HG03520 (cell line): ENCODE results near the gene CRACR2B.
A peak's percentile ranks its signal among the peaks of the same experiment; 100 is the strongest.

Experiments used
- ATAC-seq: cut with Tn5 transposase; IDR thresholded peaks from one replicate; pipeline ENCODE4 v1.9.1; 2021; ENCODE audit warnings: mild to moderate bottlenecking, moderate library complexity; ENCODE audit not compliant: unreplicated experiment

The CRACR2B gene

DNA sequence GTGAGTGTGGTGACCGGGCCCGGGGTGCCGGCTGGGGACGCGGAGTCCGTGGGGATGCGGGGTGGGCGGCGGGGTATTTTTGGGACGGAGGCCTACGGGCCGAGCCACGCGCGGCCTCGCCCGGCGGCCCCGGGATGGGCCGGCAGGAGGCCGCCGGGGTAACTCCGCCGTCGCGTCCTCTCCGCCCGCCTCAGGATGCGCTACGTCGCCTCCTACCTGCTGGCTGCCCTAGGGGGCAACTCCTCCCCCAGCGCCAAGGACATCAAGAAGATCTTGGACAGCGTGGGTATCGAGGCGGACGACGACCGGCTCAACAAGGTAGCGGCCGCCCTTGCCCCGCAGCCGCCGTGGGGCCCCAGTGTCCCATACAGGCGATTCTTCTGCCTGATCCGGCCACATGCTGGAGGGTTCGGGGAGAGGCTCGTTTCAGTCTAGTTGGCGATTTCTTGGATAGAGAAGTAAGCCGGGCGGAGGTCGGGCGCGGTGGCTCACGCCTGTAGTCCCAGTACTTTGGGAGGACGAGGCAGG lies 17.6 kb upstream of the CRACR2B start:
- ATAC-seq = no peak

DNA sequence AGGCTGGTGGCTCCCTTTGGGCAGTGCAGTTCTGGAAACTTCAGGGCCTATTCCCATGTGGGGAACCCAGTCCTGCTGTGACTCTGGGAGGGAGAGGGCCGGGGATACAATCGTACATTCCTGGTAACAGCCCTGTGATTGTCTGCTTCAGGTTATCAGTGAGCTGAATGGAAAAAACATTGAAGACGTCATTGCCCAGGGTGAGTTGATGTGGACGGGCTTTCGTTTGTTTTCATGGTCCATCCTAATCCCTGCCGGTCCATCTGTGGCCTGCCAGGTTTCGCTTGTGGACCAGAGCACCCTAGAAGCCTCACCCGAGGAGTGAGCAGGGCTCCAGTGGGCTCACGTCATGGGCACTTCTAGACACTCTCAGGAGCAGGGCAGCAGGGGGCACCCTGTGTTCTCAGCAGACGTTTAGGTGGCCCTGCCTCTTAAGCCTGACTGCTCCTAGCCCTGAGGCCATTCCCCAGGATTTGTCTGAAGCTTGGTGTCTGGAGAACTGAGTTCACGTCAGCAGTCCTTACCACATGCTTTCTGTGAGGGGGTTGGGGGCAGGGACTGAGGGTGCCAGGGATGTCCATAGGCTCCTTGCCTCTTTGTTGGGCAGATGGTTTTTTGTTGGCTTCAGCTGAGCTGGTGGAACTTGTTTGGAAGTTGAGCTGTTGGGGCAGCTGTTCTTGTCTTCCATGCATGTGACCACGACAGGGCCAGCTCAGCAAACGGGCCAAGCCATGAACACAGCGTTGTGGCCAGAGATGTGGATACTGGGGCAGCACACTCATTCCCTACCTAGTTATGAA lies 16.1 kb upstream of the CRACR2B start:
- ATAC-seq = no peak

DNA sequence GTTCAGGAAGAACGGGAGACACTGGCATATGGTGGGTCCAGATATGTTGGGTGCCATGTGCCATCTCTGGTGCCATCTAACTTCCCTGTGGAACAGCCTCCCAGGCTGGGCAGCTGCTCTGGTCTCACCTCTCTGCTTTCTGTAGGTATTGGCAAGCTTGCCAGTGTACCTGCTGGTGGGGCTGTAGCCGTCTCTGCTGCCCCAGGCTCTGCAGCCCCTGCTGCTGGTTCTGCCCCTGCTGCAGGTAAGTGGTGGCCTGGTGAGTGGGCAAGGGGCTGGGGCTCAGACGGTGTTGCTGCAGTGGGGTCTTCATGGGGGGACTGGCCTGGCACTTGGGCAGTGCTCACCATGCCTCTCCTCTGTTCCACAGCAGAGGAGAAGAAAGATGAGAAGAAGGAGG lies 15.3 kb upstream of the CRACR2B start:
- ATAC-seq = no peak

DNA sequence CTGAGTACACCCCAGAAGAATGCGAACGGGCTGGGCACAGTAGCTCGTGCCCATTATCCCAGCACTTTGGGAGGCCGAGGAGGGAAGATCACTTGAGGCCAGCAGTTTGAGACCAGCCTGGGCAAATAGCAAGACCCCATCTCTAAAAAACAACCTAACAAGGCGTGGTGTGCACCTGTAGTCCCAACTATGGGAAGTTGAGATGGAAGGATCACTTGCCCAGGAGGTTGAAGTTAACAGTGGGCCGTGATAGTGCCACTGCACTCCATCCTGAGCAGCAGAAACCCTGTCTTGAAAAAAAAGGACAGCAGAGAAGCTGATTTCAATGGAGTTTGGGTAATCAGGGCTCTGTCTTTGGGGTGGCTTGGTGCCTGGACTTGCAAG lies 14.7 kb upstream of the CRACR2B start:
- ATAC-seq = no peak

DNA sequence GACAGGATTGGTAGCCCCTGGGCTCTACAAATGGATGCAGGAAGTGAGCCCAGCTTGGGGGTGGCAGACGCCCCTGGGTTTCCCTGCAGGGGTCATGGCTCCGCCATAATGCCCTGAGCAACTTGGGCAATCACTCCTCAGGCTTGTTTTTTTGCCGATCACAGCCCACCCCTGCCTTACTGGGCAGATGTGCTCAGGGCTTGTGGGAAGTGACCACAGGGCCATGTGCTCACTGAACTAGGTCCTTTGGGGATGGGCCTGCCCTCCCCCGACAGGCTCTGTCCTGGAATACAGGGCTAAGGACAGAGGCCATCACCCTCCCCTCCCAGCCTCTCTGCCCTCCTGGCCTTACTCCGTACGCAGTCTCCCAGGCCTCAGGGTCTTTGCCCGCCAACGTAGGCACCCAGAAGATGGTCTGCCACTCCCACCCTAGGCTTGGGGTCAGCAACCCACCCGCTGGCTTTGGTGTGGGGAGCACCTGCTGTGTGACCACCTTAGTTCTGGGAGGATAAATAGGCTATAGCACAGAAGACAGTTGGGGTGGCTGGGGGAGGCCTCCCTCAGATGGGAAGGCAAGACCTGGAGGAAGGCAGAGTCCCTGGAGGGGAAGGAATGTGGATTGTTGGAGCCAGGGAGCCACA lies 14.1 kb upstream of the CRACR2B start:
- ATAC-seq = no peak

DNA sequence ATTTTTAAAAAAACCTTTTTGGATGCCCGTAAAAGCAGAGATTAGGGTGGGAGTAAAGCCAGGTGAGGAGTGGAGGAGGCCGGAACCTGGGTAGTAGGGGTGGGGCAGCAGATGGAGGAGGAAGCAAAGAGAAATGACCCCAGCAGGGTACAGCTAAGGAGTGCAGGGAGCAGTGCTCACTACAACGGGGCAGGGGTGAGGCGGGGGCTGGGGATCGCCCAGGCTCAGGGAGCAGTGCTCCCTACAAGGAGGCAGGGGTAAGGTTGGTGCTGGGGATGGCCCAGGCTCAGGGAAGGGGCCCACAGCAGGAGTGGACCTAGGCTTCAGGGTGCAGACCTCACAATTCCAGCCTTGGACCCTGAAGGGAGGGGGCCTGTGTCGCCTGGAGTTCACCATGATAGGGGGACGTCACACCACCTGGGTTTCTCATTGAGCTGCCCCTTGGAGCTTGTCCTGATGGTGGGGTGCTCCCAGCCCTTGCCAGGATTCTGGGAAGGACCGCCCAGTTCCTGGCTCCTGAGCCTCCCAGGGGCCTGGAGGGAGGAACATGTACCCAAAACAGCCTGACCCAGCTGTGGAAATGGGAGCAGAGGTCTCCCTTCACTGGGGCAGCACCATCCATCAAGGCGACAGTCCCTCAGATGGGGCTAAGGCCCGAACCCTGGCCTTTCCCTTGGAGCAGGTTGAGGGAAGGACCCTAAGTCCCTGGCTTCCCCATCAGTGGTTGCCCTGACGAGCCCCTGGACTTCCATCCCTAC lies 11.9 kb upstream of the CRACR2B start:
- ATAC-seq = no peak

DNA sequence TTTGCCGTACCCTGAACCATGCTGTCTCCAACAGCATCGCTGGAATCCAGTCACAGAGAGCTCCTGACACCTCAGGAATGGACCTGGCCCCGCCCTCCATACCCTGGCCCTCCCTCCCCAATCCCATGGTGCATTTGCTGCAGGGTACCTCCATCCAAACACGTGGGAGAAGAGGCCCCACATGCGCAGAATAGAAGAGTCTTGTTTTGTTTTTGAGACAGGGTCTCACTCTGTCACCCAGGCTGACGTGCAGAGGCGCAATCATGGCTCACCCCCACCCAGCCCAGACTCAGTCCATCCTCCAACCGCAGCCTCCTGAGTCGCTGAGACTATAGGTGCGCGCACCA lies 11.3 kb upstream of the CRACR2B start:
- ATAC-seq = no peak

DNA sequence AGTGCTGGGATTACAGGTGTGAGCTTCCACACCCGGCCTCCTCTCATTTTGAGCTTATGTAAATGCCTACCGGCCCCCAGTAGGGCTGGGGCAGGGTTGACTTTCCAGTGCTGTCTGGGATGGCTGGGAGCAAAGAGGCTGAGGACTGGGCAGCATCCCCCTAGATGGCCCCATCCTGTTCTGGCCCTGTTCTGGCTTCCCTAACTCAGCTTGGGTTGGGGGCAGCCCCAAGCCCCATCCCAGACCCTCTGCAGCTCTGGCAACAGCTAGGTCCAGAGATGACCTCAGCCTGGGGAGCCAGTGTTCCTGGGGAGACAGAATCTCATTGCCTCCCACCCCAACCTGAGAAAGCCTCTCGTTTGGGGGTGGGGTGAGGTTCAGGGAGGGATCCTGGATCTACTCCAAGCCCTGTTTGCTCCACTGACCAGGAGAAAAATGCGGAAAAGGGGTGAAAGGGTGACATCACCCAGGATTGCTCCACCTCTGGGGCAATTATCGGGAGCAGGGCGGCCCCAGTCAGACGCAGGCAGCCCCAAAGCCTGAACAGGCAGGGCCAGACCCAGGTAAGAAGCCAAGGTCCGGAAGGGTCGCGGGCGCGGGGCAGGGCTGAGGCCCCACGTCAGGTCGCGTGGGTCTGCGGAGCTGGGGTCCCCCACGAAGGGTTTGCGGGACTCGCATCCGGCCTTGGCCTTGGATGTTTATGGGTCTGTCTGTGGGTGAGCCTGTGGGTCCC lies 9.2 kb upstream of the CRACR2B start, which contains the start of gene PNPLA2:
Gene PNPLA2 (plus strand): TSS at position 519 of the 733 bp plus-strand sequence. CDS start 805 bp downstream, outside the sequence.
- ATAC-seq = no peak

DNA sequence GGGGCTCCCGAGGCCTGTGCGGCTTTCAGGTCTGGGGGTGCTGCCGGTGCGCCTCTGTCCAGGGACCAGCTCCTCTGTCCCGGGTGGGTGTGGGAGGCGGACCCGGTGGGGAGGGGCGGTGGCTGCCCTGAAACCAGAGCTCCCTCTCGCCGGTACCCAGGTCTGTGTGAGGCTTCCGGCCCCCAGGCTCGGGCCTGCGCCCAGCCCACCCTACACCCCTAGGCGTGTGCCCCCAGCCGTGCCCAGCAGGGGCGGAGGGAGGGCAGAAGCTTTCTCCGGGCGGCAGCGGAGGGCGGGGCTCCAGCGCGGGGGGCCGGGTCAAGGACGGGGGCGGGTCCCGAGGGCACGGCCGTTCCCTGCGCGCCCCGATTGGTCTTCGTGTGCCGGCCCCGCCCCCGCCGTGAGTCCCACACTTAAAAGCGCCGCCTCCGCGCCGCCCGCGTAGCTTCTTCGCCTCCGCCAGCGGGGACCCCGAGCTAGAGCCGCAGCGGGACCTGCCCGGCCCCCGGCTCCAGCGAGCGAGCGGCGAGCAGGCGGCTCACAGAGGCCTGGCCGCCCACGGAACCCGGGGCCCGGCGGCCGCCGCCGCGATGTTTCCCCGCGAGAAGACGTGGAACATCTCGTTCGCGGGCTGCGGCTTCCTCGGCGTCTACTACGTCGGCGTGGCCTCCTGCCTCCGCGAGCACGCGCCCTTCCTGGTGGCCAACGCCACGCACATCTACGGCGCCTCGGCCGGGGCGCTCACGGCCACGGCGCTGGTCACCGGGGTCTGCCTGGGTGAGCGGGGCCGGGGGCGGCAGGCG lies 8.4 kb upstream of the CRACR2B start:
- ATAC-seq = peak; percentile 56

DNA sequence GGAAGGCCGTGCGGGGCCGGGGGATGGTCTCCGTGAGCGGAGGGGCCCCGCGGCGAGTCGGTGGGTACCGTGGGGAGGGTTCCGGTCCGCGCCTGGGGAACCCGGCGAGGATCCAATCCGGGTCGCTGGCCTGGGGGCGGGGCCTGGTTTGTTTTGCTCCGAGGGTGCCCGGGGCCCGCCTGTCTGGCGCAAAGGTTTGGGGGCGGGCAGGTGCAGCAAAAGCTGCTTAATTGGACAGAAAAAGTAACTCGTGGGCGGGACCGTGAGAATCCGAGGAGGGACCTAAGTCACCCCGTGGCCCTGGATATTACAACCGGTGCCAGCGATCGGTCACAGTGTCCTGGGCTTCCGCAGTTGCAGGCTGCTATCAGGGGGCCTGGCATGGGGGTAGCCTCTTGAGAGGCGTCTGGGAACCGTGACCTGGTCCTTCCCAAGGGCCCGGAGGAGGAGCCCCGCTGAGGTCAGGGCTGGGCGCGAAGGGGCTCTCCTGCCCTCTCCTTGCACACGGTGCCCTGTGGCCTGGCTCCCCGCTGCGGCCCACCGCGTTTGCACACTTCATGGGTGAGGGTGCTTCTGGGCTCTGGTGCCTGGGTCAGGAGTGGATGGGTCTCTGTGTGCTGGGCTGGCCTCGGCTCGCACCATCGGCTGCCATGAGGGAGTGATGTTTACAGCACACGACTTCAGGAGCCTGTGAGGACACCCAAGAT lies 7.6 kb upstream of the CRACR2B start:
- peak; percentile 40 for ATAC-seq

DNA sequence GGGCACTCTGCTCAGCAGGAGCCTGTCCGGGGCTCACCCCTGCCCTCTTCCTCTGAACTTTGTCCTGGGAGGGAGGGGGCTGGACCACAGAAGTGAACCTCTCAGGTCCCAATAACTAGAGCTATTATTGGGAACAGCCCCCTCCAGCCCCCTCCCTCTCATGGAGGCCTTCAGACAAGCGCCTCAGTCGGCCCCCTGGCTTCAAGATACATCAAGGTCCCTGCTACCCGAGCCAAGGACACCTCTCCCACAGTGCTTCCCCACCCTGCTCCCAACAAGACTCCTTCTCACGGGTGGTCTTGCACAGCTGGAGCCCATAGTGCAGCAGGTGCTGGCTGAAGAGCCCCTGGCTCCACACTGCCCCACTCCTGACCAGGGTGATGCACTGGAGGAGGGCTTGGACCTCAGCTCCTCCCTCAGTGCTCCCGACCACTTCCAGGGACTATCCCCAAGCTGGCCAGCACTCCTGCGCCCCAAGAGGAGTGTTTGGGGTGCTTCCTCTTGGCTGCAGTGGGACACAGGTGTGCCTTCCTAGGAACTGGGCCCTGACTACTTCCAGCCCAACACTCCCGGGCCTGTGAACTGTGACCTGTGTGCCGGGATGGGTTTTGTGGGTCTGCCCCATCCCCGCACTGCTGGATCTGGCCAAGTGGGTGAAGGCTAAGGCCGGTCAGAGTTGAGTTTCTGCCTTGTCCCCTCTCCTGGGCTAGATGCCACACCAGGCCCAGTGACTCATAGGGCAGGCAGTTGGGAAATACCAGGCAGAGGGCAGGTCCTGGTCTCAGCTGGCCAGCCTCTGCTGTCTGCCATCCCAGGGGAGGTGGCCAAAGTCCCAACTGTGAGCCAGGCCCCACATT lies 6.8 kb upstream of the CRACR2B start:
- ATAC-seq = no peak

DNA sequence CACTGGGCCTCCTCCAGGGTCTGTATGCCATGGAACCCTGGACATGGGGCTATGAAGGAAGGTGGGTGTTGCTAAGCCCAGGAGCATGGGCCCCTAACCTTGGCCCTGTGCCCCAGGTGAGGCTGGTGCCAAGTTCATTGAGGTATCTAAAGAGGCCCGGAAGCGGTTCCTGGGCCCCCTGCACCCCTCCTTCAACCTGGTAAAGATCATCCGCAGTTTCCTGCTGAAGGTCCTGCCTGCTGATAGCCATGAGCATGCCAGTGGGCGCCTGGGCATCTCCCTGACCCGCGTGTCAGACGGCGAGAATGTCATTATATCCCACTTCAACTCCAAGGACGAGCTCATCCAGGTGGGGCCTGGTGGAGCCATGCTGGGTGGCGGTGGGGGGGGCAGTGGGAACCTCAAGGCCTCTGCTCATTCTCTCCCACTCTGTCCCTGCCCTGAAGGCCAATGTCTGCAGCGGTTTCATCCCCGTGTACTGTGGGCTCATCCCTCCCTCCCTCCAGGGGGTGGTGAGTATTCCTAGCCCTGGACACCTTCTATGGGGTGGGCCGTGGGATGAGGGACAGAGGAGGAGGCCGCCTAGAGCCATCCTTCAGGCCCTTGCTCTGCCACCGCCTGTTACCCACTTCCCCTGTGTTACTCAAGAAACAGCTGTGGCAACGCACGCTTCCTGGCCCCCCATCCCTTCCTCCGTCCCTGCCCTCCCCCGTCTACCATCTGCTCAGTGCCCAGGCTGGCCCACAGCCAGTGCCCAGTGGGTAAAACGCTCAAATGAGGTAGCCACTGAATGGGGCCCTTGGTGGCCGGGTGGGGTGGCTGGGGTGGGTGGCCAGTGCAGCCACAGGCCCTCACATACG lies 6.0 kb upstream of the CRACR2B start:
- no peak for ATAC-seq

DNA sequence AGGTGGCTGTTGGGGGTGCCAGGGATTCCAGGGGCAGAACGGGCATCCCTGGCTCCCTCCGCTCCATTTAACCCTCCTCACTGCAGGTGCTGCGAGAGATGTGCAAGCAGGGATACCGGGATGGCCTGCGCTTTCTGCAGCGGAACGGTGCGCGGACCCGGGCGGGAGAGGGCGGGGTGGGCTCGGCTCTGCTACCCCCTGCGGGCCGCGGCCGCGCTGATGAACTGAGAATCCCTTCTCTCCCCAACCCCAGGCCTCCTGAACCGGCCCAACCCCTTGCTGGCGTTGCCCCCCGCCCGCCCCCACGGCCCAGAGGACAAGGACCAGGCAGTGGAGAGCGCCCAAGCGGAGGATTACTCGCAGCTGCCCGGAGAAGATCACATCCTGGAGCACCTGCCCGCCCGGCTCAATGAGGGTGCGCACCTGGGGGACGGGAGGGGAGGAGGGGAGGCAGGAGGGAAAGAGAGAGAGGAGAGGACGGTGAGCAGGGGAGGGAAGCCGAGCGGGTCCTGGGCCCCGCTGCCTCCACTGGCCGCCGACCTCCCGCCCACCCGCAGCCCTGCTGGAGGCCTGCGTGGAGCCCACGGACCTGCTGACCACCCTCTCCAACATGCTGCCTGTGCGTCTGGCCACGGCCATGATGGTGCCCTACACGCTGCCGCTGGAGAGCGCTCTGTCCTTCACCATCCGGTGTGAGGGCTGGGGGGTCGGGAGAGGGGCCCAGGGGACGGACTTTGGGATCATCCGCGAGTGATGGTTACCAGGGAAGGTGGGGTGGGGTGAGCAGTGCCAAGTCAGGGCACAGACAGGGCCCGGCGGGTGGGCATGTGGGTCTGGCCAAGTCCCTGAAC lies 4.1 kb upstream of the CRACR2B start:
- ATAC-seq = no peak

DNA sequence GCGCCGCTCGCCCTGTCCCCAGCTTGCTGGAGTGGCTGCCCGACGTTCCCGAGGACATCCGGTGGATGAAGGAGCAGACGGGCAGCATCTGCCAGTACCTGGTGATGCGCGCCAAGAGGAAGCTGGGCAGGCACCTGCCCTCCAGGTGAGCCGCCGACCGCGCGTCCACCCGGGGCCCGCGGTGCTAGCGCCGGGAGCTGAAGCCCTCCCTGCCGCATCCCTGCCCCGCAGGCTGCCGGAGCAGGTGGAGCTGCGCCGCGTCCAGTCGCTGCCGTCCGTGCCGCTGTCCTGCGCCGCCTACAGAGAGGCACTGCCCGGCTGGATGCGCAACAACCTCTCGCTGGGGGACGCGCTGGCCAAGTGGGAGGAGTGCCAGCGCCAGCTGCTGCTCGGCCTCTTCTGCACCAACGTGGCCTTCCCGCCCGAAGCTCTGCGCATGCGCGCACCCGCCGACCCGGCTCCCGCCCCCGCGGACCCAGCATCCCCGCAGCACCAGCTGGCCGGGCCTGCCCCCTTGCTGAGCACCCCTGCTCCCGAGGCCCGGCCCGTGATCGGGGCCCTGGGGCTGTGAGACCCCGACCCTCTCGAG lies 3.3 kb upstream of the CRACR2B start:
- no peak for ATAC-seq

DNA sequence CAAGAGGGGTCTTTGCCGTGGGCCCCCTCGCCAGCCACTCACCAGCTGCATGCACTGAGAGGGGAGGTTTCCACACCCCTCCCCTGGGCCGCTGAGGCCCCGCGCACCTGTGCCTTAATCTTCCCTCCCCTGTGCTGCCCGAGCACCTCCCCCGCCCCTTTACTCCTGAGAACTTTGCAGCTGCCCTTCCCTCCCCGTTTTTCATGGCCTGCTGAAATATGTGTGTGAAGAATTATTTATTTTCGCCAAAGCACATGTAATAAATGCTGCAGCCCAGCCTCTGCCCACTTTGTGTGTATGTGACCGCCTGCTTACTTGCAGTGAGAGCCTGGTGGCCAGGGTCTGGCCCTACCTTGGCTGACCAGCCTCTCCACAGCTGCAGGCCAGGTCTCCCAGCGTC lies 2.8 kb upstream of the CRACR2B start:
- no peak for ATAC-seq
